Fibroblast of skin of right quadriceps (primary cell): ENCODE measurements around the gene UNC5B.

Experiments
- DNase-seq: peaks from one replicate; pipeline ENCODE4 v3.0.0-alpha.2; 2013

Gene UNC5B

GRCh38 chr10:71255808-71256660 lies 43.7 kb downstream of the UNC5B start:
- peak; percentile 71 for DNase-seq

DNA sequence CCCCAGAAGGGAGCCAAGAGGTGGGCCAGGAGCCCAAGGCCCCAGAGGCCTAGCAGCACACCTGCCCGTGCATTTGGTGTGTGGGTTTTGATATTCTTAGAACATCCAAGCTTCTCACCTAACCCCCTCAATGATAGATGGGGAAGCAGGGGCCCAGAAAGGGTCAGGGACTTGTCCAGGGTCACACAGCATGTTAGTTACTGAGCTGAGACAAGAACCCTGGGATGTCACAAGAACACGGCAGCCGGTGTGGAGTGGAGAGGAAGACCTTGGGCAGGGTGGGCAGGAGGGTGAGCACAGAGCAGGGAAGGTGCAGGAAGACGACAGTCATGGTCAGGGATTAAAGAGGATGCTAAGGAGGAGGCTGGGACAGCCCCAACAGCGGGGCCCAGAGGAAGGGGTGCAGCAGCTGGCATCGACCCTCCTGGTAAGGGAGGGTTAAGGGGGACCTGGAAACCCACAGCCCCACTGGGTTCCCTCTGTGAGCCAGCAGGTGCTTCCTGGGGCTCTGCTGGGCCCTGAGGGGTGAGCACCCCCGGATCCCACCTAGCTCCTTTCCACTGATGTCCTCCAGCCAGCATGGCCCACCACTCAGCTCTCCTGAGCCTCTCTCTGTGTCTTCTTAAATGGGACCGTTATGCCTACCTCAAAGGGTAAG lies 44.4 kb downstream of the UNC5B start:
- no peak for DNase-seq

DNA sequence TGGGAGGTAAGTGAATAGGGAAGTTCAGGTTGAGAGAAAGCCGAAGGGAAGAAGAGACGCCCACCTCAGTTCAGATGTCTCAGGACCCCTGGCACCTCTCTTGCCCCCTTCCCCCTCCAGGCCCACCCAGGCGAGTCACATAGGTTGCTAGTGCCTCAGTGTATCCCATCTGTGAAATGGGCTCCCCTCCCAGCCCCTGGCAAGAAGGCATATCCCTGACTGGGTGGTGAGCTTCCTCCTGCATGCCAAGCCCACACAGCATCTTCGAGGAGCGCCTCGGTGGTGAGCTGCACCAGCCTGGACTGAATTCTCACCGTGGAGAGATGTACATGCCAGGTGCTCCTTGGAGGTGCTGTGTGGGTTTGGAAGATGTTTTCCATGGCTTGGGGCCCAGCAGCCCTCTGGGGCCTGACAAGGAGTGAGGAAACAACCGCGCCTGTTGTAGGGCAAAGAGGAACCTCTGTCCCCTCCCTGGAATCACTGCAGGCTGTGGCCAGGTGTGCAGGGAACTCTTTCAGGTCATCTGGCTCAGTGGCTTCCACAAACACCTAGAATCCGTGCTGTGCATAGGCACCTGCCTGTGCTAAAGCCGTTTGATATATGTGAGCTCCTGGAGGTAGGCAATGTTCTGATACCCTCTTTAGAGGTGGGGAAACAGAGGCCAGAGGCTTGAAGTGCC lies 45.1 kb downstream of the UNC5B start:
- no peak for DNase-seq

DNA sequence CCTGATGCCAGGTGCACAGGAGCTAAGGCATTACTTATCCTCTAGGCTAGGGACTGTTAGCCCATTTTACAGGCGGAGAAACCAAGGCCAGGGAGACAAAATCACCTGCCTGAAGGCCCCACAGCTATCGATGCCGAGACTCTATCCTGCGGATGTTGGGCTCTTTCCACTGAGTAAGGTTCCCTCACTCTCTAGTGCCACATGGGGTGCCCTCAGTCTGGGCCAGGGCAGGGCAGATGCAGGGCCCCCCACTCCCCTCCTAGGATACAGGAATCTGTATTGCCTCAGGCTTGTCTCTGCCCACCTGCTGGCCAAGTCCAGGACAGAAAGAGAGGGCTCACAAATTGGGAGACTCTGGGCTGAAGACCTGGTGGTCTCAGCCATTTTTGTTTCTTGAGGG lies 45.7 kb downstream of the UNC5B start:
- DNase-seq, result no peak

- no peak for DNase-seq
These were observed 46.2 kb downstream of the UNC5B start for GRCh38 chr10:71258446-71259145.

DNA sequence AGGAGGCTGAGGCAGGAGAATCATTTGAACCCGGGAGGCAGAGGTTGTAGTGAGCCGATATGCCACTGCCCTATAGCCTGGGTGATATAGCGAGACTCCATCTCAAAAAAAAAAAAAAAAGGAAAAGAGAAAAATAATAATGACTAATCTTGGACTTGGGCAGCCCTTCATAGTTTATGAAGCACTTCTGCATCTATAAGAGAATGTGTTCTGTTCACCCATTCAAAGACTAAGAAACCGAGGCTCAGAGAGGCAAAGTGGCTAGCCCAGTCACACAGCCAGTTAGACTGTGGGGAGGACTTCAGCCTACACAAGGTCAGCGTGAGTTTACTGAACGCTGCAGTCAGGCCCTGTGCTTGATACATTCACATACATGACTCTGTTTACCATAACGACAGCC lies 46.9 kb downstream of the UNC5B start:
- DNase-seq, result no peak

DNA sequence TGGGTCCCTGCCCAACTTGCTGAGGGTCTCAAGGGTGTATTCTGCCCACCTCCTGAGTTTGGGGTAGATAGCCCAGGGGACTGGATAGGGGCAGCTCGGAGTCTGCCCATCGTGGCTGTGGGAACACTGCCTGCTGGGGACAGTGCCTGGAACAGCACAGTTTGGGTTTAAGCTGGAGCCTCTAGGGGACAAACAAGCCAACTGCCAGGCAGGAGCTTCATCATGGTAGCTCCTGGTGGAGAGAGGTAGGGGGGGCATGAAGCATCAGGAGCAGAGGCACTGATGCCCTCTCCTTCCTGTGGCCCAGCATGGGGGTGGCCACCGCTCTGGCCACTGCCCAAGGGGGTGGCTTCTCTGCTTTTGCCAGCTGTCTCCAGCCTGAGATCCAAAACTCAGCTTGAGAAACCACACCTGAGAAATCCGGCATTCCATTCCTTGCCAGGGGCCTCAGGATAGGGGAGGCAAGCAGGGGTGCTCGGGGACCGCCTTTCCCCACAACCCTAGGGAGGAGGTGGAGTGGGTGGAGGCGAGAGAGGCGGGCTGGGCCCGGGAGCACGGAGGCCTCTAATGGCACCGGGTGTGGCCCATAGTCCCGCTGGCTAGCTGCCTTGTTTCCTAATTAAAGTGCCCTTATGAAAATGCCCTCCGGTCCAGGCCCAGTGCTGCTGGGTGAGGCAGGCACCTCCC lies 47.6 kb downstream of the UNC5B start:
- DNase-seq, result no peak

- DNase-seq, result peak; percentile 81
These were observed 48.4 kb downstream of the UNC5B start for GRCh38 chr10:71260622-71261325.

DNA sequence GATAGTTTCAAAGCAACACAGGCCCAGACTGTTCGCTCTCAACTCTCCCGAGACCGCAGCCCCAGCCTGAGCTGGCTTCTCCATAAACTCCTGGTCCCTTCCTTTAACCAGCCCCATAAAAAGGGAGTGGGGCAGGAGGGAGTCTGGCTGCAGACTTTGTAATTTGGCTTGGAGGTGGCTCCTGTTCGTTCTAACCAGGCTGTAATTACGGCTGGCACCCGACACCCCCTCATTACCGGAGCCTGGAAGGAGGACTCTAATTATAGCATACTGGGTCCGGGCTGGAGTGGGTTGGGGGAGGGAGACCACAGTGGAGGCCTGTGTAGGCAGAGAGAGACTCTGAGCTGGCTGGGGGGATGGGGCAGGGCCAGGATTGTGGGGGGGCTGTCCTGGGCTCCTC lies 49.7 kb downstream of the UNC5B start:
- peak; percentile 40 for DNase-seq

GRCh38 chr10:71262817-71263216 lies 50.4 kb downstream of the UNC5B start:
- no peak for DNase-seq

DNA sequence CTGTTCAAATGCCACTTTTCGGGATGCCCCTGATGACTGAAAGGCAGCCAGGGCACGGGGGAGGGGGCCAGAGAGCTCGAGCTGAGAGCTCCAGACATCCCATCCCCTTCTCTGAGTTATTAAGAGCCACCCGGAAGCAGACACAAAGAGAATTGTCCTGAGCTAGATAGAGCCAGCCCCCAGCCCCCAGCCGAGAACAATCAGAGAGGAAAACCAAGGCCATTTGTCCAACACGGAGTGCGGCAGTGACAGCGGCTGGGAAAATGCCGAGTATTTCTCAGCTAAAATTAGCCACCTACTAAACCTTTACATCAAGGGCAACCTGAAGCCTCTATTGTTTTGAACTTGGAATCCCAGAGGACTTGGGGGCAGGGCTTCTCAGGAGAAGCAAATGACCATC lies 51.0 kb downstream of the UNC5B start:
- no peak for DNase-seq

DNA sequence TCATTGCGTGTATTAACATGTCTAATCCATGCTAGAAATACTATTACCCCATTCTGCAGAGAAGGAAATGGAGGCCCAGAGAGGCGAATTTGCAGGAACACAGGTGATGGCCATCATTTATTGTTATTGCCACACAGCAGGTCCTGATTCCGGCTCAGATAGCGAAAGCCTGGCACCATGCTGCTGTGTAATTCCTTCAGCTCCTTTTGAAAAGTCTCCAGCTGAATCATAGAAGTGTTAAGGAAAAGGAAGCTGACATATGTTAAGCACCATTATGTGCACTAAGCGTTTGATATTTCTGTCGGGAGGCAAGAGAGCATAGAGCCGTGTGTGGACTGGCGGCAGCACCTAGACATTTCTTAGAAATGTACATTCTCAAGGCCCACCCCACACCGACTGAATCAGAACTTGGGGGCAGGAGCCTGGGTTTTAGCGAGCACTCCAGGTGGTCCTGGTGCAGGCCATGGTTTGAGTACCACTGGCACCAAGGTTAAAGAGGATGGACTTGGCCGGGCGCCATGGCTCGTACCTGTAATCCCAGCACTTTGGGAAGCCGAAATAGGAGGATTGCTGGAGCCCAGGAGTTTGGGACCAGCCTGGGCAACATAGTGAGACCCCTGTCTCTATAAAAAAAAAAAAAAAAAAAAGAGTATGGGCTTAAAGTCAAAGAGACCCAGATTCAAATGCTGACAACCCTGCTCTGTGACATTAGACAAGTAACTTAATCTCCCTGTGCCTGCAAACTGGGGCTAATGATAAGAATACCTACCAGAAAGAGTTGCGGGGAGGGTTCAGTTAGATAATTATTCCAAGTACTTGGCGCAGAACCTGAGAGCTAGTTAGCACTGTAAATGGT lies 52.2 kb downstream of the UNC5B start:
- DNase-seq, result peak; percentile 34

GRCh38 chr10:71265201-71265575 lies 52.8 kb downstream of the UNC5B start:
- DNase-seq, result no peak

- DNase-seq, result no peak
These were observed 53.3 kb downstream of the UNC5B start for GRCh38 chr10:71265618-71266146.

DNA sequence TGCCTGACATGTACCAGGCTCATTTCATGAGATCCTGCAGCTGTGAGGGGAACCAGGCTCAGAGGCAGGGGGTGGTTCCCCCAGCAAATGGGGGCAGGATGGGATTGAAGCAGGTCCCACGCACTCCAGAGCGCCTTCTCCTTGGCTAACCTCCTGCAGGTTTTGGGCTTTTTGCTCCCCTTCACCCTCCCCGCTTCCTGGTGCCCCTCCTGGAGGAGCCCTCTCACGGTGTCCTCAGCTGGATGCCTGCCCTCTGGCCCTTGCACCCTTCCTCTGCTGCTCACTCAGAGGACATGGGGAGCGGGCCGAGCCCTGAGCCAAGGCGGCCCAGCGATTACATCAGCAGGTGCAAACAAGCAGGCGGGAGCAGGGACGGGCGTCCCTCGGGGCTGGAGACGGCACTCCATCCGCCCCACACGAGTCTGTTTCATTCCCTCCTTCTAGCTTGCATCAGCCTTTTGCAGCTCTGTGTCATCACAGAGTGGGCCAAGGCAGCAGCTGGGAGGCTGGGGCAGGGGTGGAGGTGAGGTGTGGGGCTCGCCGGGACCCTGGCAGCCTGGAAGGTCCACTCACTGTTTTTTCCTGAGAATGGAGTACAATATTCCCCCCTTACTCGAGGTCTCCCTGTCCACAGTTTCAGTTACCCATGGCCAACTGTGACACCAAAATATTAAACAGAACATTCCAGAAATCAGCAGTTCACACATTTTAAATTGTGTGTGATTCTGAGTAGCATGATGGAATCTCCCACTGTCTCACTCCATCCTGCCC lies 54.0 kb downstream of the UNC5B start:
- DNase-seq, result peak; percentile 92

GRCh38 chr10:71266918-71267442 lies 54.6 kb downstream of the UNC5B start:
- DNase-seq, result peak; percentile 29

GRCh38 chr10:71267508-71268240 lies 55.3 kb downstream of the UNC5B start:
- DNase-seq, result no peak

DNA sequence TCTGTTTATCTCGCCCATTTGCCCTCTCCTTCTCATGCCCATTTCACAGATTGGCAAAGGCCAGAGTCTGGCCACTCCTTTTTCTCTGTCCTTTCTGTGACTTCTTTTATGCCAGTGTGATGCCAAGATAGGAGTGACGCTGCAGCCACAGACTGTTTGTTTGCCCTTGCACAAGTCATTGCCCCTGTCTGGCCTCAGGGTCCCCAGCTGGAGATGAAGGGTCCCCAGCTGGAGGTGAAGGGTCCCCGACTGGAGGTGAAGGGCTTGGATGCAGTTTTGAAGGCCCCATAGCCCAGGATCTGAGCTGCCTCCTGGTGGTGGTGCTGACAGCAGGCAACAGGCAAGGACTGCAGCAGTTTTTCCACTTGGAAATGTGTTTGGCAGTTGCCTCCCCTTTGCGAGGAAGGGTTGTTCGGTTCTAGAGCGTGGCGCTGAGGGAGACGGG lies 55.9 kb downstream of the UNC5B start:
- peak; percentile 61 for DNase-seq

DNA sequence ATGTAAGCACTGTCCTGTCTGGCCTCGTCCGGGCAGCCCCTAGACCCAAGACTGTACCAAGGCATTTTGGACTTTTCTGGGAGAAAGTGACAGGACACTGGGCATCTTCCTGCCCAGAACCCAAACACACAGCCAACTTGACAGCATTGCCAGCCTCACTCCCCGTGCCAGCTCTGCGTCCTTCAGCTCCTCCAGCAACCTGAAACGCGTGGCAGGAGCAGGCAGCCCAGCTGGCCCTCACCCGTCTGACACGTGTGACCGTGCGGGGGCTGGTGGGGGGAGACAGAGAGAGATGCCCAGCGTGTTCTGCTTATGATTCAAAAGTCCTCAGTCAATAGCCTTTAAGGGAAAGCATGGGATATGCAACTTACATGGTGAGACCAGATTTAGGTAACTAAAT lies 56.4 kb downstream of the UNC5B start:
- no peak for DNase-seq
